Stimulated activated naive CD8-positive, alpha-beta T cell treated with anti-CD3 and anti-CD28 coated beads, Interleukin-15, Interleukin-2, amounts not matched to agents 100 U/mL and 50 U/mL, for 24 hours (primary cell): ENCODE data around the gene TMEM72.

Experiments used
- ATAC-seq: fragments of 150-1000 bp; cut with Tn5 transposase; one replicate; pipeline ENCODE4 v1.10.0; 2021
- DNase-seq: peaks from one replicate; pipeline ENCODE4 v3.0.0; 2021

TMEM72 gene

DNA sequence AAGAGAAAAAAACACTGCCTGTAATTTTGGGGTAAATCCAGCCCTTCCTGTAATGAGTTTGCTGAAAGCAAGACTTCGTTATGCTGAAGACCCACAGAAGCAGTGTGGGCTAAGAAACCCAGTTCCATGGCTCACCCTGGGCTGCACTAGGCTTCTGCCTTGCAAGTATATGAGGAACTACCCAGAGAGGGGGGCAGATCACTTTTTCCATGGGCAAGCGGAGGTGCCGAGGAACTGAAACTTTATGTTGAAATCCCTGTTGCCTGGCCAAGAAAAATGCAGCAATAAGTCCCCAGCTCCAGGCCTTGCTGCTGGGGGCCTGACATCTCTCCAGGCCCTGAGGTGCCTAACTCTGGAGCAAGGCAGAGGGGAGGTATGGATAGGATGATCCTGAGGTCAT lies 57.0 kb downstream of the TMEM72 start:
- DNase-seq (peak; percentile 34), ATAC-seq (peak; percentile 64)

GRCh38 chr10:44968500-44969400 lies 57.6 kb downstream of the TMEM72 start:
- DNase-seq (peak; percentile 43), ATAC-seq (no peak)

GRCh38 chr10:44969854-44970253 lies 58.7 kb downstream of the TMEM72 start:
- ATAC-seq, result no peak

DNA sequence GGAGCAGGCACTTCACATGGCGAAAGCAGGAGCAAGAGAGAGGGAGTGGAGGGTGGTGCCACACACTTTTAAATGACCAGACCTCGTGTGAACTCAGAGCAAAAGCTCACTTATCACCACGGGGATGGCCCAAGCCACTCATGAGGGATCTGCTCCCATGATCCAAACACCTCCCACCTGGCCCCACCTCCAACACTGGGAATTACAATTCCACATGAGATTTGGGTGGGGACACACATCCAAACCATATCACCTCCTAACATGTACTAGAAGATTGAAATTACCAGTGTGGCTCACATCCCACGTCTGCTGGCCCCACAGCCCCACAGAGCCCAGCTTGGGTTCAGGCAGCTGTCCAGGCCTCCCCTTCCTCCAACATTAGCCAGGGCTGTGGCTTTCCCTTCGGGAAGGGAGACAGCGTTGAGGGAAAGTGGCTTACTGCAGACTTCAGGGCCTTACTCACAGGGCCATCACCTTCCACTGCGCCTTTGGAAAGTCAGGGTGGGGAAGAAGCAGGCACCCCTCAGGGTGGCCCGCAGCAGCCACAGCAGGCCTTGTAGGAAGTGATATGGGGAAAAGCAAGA lies 59.8 kb downstream of the TMEM72 start:
- no peak for ATAC-seq

More at GRCh38 chr10:44969854-44970253, 58.7 kb downstream of the TMEM72 start:
- DNase-seq, result no peak

GRCh38 chr10:44971434-44971833 lies 60.3 kb downstream of the TMEM72 start:
- DNase-seq (no peak), ATAC-seq (no peak)

More for the DNA sequence above, 59.8 kb downstream of the TMEM72 start:
- DNase-seq, result no peak

DNA sequence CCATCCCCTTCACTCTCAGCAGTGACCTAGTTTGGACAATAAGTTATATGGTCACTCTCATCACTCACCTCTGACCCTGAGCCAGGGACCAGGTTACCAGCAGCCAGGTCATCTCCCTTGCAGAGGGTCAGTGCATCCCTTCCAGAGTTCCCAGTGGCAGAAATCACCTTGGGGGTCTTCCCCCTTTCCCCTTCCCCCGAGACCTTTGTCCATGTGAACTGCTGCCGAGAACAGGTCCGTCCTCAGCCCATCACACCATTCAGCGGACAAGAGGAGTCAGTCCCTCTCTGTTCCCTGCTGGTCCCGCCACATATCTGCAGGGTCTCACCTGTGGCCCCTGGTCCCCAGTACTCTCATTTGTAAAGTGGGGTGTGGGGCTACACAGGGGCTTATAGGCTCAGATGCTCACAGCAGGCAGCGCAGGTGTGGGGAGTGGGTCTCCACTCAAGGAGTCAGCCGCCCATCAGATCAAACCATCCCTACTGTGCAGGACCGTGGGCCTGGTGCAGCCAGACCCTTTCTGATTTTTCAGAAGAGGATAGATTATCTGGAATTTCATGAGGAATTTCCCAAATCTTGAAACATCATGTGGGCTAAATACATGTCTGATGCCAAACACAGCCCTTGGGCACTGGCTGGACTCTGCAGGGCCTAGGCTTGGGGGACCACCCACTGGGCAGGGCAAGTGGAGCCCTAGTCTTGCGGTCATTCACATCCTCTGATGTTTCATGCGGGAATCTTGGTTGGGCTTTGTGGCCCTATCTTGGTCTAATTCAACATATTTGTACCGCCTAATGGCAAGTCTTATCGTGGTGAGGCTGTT lies 61.0 kb downstream of the TMEM72 start:
- ATAC-seq (no peak), DNase-seq (no peak)

GRCh38 chr10:44972874-44973306 lies 61.8 kb downstream of the TMEM72 start:
- DNase-seq, result no peak
- ATAC-seq, result no peak

DNA sequence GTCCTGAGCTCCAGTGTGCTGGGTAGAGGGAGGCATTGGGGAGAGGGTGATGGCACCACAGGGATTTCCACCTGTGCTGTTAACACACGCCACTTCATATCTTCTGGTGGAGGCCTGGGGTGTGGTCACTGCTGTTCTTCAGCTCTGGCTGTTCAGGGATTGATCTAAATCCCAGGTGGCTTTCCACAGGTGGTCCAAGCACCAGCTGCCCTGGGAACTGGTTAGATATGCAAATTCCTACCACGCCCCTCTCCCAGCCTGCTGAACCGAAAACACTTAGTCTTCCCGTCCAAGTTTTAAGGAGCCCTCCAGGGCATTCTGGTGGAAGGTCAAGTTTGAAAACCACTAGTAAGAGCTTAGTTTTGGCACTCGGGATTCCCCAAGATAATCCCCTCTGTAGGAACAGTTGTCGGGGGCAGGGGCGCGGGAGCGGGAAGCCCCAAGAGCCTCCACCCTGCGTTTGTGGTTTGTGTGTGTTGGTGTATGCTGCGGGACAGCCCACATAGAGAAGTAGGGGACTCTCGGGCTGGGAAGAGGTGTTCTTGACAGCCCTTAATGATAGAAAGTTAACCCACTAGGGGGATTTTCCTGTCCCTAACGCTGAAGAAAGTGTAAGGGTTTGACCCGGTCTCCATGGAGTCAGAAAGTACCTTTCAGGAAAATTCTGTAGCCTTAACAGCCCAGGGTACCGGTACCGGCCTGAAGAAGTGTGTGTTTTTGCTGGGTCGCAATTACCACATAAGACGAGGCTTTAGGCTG lies 62.4 kb downstream of the TMEM72 start:
- no peak for ATAC-seq
- DNase-seq, result peak; percentile 36

DNA sequence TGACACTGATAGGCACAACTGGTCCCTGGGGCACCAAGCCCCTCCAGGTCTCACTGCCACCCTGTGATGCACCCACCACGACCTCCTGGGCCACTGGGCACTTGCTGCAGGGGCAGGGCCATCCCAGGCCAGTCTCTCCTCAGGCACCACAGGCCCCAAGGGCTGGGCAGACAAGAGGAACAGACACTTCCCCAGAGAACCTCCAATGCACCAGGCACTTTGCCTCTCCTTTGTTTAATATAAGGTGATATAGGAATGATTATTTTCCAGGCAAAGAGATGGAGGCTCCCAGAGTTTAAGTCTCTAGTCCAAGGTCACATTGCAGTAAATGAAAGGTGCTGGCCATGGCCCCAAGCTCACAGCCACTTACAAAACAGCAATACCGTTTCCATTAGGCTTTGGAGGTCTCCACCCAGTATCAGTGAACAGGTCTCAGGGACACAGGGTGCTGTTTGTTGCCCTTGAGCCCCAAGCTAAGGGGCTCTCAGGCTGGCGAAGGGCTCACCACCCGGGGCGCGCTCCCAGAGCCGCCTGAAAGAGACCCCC lies 63.0 kb downstream of the TMEM72 start:
- DNase-seq (no peak), ATAC-seq (no peak)

GRCh38 chr10:44974628-44975430 lies 63.7 kb downstream of the TMEM72 start:
- ATAC-seq (peak; percentile 88), DNase-seq (peak; percentile 77)

- DNase-seq, result no peak
These were observed 64.5 kb downstream of the TMEM72 start for GRCh38 chr10:44975431-44976331.

DNA sequence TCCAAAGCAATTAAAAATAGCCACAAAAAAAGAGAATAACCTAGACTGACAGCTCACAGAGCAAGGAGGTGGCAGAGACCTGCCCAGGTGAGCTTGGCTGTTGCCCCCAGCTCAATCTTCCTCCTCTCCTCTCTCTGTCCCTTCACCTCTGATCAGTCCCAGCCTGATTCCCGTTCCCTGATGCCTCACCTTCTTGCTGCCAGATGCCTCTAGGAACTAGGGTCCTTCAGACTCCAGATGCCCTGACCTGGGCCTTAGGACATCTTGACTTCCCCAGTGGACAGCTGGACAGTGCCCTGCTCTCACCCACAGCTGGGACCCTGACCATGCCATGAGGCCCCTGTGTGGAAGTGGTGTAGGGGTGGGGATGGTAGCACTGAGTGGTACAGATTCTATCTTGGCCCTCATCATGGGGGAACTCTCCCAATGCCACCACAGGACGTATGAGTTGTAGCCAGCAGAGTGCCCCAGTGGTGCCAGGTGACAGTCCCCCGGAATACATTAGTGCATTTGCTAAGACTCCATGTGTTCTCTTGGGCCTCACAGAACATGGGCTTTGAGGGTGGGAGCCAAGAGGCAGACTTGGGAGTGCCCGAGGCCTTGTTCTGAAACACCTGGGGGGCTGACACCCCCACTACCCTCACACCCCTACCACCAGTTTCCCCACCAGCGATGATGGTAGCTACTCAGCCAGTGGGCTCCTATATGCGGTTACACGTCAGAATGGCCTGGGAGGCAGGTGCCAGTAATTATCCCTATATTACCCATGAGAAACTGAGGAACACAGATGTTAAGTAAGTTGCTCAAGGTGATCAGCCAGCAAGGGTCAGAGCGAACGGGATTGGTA lies 65.4 kb downstream of the TMEM72 start:
- no peak for DNase-seq
- no peak for ATAC-seq

More at GRCh38 chr10:44975431-44976331, 64.5 kb downstream of the TMEM72 start:
- no peak for ATAC-seq

- ATAC-seq, result no peak
- no peak for DNase-seq
These were observed 66.4 kb downstream of the TMEM72 start for GRCh38 chr10:44977287-44978212.

DNA sequence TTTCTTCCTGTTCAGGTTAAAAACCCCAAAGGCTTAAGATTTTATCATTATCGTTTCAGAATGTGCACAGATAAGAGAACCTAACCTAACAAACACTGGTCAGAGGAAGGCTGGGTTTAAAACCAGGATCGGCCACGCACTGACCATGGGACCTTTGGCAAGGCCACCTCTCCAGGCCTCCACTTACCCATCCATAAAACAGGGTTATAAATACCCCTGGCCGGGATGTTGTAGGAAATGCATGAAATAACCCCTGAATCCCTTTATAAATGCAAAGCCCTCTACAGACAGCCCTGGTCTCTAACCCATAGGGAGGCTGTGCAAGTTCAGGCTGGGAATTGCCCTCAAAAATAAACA lies 67.1 kb downstream of the TMEM72 start:
- DNase-seq (no peak), ATAC-seq (no peak)

DNA sequence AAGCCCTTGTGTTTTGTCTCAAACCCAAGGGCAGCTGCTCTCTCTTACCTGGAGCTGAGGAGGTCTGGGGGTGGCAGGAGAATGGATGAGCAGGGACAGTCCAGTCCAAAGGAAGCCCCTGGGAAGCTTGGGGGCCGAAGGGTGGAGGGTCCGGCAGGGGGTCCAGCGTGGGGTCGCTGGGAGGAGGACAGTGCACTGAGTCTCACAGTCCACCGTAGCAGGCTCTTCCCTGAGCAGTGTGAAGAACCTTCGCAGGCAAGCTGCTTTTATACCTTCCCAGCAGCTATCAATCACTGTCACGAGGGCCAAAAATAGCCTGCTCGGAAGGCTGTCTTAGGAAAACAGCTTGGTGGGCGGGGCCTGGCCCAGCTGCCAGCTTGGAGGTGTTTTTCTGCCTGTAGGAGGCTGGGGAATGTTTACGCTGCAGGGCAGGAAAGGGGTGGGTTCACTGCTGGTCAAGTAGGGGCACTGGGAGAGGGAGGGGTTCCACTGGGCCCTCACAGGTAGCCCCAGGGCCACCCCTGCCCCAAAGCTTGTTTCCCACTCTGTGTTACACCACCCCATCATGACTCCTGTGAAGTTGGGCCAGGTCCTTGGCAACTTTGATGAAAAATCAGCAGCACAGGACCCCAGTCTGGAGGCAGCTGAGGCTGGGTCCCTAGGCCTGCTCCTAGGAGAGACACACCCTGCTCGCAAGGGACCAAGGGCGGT lies 67.6 kb downstream of the TMEM72 start, which contains the start of gene DEPP1:
DEPP1 (minus strand) TSS at position 240 of the 711 bp plus-strand sequence. CDS start 779 bp downstream, outside the sequence.
- no peak for DNase-seq
- no peak for ATAC-seq

DNA sequence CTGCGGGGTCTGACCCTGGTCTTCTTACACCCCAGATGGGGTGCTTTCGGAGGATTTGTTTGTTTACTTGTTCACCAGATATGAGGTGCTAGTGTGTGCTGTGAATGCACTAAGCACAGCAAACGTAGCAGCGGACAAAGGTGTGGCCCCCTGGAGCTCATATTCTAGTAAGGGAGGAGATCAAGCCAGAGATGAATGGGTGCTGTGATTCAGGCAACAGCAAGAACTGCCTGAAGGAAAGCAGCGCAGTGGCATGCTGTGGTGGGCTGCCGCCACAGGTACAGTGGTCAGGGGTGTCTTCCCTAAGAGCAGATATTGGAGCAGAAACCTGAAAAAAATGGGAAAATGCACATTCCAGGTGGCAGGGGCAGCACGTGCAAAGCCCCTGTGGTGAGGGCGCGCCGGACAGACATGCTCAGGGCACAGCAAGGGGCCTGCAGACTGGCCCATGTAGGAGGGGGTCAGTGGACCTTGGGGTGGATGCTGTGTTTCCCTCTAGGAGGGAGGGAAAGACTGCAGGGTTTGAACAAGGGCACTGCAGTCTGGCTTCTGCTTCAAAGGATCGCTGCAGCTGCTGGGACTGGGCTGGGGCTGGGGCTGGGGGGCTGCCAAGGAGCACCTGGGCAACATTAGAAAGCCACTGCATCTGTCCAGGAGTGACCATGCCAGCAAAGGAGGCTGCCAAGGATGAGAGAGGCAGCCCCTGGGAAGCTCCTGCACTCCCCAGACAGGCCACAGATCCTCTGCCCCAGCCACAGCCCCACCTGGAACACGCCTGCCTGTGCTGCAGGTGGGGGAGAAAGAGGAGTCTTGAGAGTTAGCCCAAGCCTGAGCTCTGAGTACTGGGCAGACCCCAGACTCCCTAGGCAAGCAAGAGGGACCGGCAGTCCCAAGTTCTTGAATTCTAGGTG lies 68.4 kb downstream of the TMEM72 start:
- ATAC-seq (no peak), DNase-seq (no peak)
